Neural cell (in vitro differentiated cells): ENCODE data around the gene HDAC9.

ENCODE experiments used
- EP300 ChIP-seq: fragments of 450-650 bp; conservative IDR thresholded peaks from 2 replicates; pipeline ENCODE4 v1.6.1; 2014; ENCODE audit warnings: antibody characterized with exemption, mild to moderate bottlenecking, moderate library complexity; ENCODE audit not compliant: poor library complexity, severe bottlenecking
- POLR2AphosphoS5 ChIP-seq: IDR thresholded peaks from 2 replicates; pipeline ENCODE4 v1.6.1; 2012
- TF ChIP-seq, protein P1 (sequence below): IDR thresholded peaks from 2 replicates; pipeline ENCODE4 v1.6.1; 2012; ENCODE audit warnings: borderline replicate concordance
- TF ChIP-seq, protein P2 (sequence below): fragments of 450-650 bp; IDR thresholded peaks from 2 replicates; pipeline ENCODE4 v1.5.1; 2014; ENCODE audit warnings: antibody characterized with exemption, mild to moderate bottlenecking, moderate library complexity; ENCODE audit not compliant: poor library complexity, severe bottlenecking

DNA sequence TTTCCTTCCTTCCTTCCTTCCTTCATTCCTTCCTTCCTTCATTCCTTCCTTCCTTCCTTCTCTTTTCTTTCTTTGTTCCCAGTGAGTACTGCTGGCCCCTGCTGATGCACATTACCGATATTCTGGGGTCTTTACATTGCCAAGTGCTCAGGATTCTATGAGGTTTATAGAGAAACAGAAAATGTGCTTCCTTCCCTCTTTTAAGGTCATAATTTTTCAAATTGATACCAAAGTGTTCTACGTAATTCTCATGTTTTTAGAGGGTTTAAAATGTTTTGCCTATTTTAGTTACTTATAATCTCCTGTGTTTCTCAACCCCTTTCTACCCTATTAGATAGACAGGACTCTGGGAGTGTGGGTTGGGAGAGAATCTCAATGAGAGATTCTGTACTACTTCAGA, 291.2 kb downstream of the HDAC9 start:
- TF ChIP-seq, protein P1, sequence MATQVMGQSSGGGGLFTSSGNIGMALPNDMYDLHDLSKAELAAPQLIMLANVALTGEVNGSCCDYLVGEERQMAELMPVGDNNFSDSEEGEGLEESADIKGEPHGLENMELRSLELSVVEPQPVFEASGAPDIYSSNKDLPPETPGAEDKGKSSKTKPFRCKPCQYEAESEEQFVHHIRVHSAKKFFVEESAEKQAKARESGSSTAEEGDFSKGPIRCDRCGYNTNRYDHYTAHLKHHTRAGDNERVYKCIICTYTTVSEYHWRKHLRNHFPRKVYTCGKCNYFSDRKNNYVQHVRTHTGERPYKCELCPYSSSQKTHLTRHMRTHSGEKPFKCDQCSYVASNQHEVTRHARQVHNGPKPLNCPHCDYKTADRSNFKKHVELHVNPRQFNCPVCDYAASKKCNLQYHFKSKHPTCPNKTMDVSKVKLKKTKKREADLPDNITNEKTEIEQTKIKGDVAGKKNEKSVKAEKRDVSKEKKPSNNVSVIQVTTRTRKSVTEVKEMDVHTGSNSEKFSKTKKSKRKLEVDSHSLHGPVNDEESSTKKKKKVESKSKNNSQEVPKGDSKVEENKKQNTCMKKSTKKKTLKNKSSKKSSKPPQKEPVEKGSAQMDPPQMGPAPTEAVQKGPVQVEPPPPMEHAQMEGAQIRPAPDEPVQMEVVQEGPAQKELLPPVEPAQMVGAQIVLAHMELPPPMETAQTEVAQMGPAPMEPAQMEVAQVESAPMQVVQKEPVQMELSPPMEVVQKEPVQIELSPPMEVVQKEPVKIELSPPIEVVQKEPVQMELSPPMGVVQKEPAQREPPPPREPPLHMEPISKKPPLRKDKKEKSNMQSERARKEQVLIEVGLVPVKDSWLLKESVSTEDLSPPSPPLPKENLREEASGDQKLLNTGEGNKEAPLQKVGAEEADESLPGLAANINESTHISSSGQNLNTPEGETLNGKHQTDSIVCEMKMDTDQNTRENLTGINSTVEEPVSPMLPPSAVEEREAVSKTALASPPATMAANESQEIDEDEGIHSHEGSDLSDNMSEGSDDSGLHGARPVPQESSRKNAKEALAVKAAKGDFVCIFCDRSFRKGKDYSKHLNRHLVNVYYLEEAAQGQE: no peak
- TF ChIP-seq, protein P2, sequence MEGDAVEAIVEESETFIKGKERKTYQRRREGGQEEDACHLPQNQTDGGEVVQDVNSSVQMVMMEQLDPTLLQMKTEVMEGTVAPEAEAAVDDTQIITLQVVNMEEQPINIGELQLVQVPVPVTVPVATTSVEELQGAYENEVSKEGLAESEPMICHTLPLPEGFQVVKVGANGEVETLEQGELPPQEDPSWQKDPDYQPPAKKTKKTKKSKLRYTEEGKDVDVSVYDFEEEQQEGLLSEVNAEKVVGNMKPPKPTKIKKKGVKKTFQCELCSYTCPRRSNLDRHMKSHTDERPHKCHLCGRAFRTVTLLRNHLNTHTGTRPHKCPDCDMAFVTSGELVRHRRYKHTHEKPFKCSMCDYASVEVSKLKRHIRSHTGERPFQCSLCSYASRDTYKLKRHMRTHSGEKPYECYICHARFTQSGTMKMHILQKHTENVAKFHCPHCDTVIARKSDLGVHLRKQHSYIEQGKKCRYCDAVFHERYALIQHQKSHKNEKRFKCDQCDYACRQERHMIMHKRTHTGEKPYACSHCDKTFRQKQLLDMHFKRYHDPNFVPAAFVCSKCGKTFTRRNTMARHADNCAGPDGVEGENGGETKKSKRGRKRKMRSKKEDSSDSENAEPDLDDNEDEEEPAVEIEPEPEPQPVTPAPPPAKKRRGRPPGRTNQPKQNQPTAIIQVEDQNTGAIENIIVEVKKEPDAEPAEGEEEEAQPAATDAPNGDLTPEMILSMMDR: no peak
- TF ChIP-seq POLR2AphosphoS5 (no peak), EP300 (no peak)
